Transverse colon (tissue), 4 donors: Measurements from ENCODE around the gene CSAG2.
"Not testable (repeated sequence)": the region's sequence is repeated elsewhere in the genome, so short reads cannot be mapped to it uniquely, and the experiment has no call there.

ENCODE experiments used
- POLR2A ChIP-seq: fragments of 450-650 bp; IDR thresholded peaks from one replicate; pipeline ENCODE4 v1.6.1; 2016; ENCODE audit warnings: antibody characterized with exemption, mild to moderate bottlenecking, moderate library complexity
- POLR2AphosphoS5 ChIP-seq, 3 donors: sonication (generic); formaldehyde crosslinking; IDR thresholded peaks; one replicate each; pipeline ENCODE4 v1.6.1; 2016; ENCODE audit warnings: antibody characterized with exemption in 3 of 3
- TF ChIP-seq, protein P1 (sequence below), 5 experiments: fragments of 200-600 bp in 3 of 5; fragments of 450-650 bp in 2 of 5; sonication (generic) in 3 of 5; IDR thresholded peaks; 1 replicate in 2 of 5; 2 replicates in 3 of 5; pipeline ENCODE4 v1.5.1; 2016 to 2017; ENCODE audit warnings: antibody characterized with exemption in 5 of 5, inconsistent platforms in 3 of 5, mild to moderate bottlenecking in 2 of 5, moderate library complexity in 1 of 5

DNA sequence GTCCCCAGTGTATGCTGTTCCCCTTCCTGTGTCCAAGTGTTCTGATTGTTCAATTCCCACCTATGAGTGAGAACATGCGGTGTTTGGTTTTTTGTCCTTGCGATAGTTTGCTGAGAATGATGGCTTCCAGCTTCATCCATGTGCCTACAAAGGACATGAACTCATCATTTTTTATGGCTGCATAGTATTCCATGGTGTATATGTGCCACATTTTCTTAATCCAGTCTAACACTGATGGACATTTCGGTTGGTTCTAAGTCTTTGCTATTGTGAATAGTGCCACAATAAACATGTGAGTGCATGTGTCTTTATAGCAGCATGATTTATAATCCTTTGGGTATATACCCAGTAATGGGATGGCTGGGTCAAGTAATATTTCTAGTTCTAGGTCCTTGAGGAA, 34.4 kb downstream of the CSAG2 start:
- TF ChIP-seq, protein P1, sequence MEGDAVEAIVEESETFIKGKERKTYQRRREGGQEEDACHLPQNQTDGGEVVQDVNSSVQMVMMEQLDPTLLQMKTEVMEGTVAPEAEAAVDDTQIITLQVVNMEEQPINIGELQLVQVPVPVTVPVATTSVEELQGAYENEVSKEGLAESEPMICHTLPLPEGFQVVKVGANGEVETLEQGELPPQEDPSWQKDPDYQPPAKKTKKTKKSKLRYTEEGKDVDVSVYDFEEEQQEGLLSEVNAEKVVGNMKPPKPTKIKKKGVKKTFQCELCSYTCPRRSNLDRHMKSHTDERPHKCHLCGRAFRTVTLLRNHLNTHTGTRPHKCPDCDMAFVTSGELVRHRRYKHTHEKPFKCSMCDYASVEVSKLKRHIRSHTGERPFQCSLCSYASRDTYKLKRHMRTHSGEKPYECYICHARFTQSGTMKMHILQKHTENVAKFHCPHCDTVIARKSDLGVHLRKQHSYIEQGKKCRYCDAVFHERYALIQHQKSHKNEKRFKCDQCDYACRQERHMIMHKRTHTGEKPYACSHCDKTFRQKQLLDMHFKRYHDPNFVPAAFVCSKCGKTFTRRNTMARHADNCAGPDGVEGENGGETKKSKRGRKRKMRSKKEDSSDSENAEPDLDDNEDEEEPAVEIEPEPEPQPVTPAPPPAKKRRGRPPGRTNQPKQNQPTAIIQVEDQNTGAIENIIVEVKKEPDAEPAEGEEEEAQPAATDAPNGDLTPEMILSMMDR (IDR thresholded peaks at IDR 0.05) = not testable (repeated sequence)
- TF ChIP-seq POLR2AphosphoS5 (IDR thresholded peaks at IDR 0.05); POLR2A: not testable (repeated sequence)
